ENCODE results near the gene ANKS1B.

DNA sequence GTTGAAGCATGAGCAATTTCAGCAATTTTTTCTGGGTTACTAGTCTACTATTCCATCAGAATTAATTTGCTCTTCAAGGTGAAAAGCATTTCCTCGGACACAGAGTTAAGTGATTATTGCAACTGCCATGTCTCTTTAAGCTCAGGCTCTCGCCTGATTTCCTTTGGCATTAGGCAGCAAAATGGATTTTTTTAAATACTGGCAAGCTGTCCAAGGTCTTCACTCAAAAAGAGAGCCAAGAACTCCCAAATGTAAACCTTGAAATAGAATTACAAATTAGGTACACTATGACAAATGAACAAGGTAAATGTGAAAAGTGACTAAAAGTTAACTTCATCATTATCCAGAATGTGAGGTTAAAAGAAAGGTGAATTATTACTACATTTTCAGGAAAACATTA is 225.3 kb downstream of the ANKS1B start:
- no peak for TF ChIP-seq CEBPB (IDR thresholded peaks at IDR 0.05)
- TF ChIP-seq, protein P1, sequence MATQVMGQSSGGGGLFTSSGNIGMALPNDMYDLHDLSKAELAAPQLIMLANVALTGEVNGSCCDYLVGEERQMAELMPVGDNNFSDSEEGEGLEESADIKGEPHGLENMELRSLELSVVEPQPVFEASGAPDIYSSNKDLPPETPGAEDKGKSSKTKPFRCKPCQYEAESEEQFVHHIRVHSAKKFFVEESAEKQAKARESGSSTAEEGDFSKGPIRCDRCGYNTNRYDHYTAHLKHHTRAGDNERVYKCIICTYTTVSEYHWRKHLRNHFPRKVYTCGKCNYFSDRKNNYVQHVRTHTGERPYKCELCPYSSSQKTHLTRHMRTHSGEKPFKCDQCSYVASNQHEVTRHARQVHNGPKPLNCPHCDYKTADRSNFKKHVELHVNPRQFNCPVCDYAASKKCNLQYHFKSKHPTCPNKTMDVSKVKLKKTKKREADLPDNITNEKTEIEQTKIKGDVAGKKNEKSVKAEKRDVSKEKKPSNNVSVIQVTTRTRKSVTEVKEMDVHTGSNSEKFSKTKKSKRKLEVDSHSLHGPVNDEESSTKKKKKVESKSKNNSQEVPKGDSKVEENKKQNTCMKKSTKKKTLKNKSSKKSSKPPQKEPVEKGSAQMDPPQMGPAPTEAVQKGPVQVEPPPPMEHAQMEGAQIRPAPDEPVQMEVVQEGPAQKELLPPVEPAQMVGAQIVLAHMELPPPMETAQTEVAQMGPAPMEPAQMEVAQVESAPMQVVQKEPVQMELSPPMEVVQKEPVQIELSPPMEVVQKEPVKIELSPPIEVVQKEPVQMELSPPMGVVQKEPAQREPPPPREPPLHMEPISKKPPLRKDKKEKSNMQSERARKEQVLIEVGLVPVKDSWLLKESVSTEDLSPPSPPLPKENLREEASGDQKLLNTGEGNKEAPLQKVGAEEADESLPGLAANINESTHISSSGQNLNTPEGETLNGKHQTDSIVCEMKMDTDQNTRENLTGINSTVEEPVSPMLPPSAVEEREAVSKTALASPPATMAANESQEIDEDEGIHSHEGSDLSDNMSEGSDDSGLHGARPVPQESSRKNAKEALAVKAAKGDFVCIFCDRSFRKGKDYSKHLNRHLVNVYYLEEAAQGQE (IDR thresholded peaks at IDR 0.05; ENCODE audit: low read depth) = no peak
- TF ChIP-seq RAD21 (IDR thresholded peaks at IDR 0.05; ENCODE audit: low read depth) = no peak
- TF ChIP-seq TEAD4 (IDR thresholded peaks at IDR 0.05) = no peak
- no peak for TF ChIP-seq FOXM1 (IDR thresholded peaks at IDR 0.05; ENCODE audit: borderline replicate concordance, low read depth)
- no peak for TF ChIP-seq NFIC (IDR thresholded peaks at IDR 0.05)
